K562 (cell line): ENCODE results near the gene FJX1.

Experiments
- ATF7 ChIP-seq: fragments of 450-650 bp; IDR thresholded peaks from 2 replicates; pipeline ENCODE4 v1.7.1; 2014; ENCODE audit warnings: mild to moderate bottlenecking, moderate library complexity
- FOXK2 ChIP-seq, 2 experiments: fragments of 450-650 bp; IDR thresholded peaks in 1 of 2; conservative IDR thresholded peaks in 1 of 2; 2 replicates each; pipeline ENCODE4 v1.6.1; 2016; ENCODE audit warnings: low read depth in 2 of 2, mild to moderate bottlenecking in 1 of 2
- TSC22D4 ChIP-seq: fragments of 450-650 bp; IDR thresholded peaks from 2 replicates; pipeline ENCODE4 v1.6.1; 2016; ENCODE audit warnings: missing genetic modification characterization, missing biosample characterization, control low read depth
- ZNF324 ChIP-seq: fragments of 250-450 bp; sonication (Bioruptor Pico); IDR thresholded peaks from 2 replicates; pipeline ENCODE4 v1.4.0; 2020; ENCODE audit warnings: mild to moderate bottlenecking
- ZNF431 ChIP-seq: sonication (generic); formaldehyde crosslinking; IDR thresholded peaks from 2 replicates; pipeline ENCODE4 v1.8.0; 2022; ENCODE audit warnings: mild to moderate bottlenecking, missing genetic modification reagents
- TF ChIP-seq, protein P1 (sequence below): fragments of 450-650 bp; IDR thresholded peaks from 2 replicates; pipeline ENCODE4 v1.6.1; 2016
- TF ChIP-seq, protein P2 (sequence below), 3 experiments: IDR thresholded peaks in 2 of 3; conservative IDR thresholded peaks in 1 of 3; 2 replicates each; pipeline ENCODE4 v1.5.1; 2011 to 2012; ENCODE audit warnings: low read length in 3 of 3, mild to moderate bottlenecking in 3 of 3, control low read depth in 2 of 3, improper control_type of control experiment in 1 of 3, inconsistent platforms in 1 of 3, low read depth in 1 of 3, mixed read lengths in 1 of 3, moderate library complexity in 1 of 3; ENCODE audit not compliant: insufficient read depth in 2 of 3

DNA sequence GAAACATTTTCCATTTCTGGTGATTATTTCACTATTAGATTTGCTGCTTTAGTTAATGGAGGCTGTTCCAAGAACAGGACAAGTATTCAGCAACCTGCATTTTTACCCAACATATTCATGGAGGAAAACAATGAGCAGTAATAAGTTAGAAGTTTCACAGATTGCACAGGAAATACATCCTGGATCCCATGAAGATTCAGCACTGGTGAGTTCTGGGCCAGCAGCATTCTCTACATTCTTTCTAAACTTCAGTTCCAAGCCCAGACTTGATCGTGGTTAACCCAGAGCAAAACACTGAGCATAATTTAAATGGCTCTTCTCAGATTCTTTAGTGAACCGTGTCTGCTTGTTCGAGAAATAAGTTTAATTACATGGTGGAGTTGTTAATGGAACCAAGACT lies 3.8 kb downstream of the FJX1 start:
- TF ChIP-seq, protein P1, sequence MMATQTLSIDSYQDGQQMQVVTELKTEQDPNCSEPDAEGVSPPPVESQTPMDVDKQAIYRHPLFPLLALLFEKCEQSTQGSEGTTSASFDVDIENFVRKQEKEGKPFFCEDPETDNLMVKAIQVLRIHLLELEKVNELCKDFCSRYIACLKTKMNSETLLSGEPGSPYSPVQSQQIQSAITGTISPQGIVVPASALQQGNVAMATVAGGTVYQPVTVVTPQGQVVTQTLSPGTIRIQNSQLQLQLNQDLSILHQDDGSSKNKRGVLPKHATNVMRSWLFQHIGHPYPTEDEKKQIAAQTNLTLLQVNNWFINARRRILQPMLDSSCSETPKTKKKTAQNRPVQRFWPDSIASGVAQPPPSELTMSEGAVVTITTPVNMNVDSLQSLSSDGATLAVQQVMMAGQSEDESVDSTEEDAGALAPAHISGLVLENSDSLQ = no peak
- TF ChIP-seq ATF7 (no peak), ZNF324 (CRISPR knock-in tag) (no peak), TSC22D4 (tag) (no peak), FOXK2 (conservative IDR thresholded peaks at IDR 0.05 in 1 of 2, IDR thresholded peaks at IDR 0.05 in 1 of 2; ENCODE audit: low read depth in 2 of 2) (no peak), ZNF431 (CRISPR knock-in tag) (no peak)
- TF ChIP-seq, protein P2, sequence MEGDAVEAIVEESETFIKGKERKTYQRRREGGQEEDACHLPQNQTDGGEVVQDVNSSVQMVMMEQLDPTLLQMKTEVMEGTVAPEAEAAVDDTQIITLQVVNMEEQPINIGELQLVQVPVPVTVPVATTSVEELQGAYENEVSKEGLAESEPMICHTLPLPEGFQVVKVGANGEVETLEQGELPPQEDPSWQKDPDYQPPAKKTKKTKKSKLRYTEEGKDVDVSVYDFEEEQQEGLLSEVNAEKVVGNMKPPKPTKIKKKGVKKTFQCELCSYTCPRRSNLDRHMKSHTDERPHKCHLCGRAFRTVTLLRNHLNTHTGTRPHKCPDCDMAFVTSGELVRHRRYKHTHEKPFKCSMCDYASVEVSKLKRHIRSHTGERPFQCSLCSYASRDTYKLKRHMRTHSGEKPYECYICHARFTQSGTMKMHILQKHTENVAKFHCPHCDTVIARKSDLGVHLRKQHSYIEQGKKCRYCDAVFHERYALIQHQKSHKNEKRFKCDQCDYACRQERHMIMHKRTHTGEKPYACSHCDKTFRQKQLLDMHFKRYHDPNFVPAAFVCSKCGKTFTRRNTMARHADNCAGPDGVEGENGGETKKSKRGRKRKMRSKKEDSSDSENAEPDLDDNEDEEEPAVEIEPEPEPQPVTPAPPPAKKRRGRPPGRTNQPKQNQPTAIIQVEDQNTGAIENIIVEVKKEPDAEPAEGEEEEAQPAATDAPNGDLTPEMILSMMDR (IDR thresholded peaks at IDR 0.05 in 2 of 3, conservative IDR thresholded peaks at IDR 0.05 in 1 of 3; ENCODE audit: insufficient read depth in 2 of 3, low read depth in 1 of 3, low read length in 3 of 3) = no peak
